Skeletal muscle tissue (tissue), 4 donors: ENCODE measurements around the gene TMCC3. TPM values are rescaled to one million over a fixed set of nuclear protein-coding genes. Genes with fewer than 3 reads are reported as not detected.

ENCODE experiments used
- H3K27ac ChIP-seq: one replicate; pipeline ENCODE4 v1.7.0; 2013; ENCODE audit warnings: mild to moderate bottlenecking, low read depth, low read length, inconsistent platforms
- H3K27me3 ChIP-seq, 3 donors: one replicate each; pipeline ENCODE4 v1.7.0; 2013; ENCODE audit warnings: low read length in 3 of 3; ENCODE audit not compliant: control insufficient read depth in 3 of 3, insufficient read depth in 3 of 3
- H3K36me3 ChIP-seq, 3 donors: one replicate each; pipeline ENCODE4 v1.7.0; 2013; ENCODE audit warnings: low read length in 3 of 3; ENCODE audit not compliant: control insufficient read depth in 3 of 3, insufficient read depth in 3 of 3
- H3K4me1 ChIP-seq, 3 donors: one replicate each; pipeline ENCODE4 v1.7.0; 2013; ENCODE audit warnings: low read length in 3 of 3, mild to moderate bottlenecking in 3 of 3; ENCODE audit not compliant: control insufficient read depth in 3 of 3, insufficient read depth in 3 of 3
- H3K4me3 ChIP-seq, 3 donors: one replicate each; pipeline ENCODE4 v1.7.0; 2013; ENCODE audit warnings: low read length in 3 of 3
- H3K9ac ChIP-seq, 3 donors: one replicate each; pipeline ENCODE4 v1.7.0; 2013; ENCODE audit warnings: low read length in 3 of 3, mild to moderate bottlenecking in 3 of 3, moderate library complexity in 2 of 3, low read depth in 1 of 3
- H3K9me3 ChIP-seq, 3 donors: one replicate each; pipeline ENCODE4 v1.7.0; 2013; ENCODE audit warnings: low read length in 3 of 3; ENCODE audit not compliant: control insufficient read depth in 3 of 3
- total RNA-seq: library from RNA; depleted of rRNA; stranded (reverse); fragments of >200 nt; gene quantifications from one replicate; pipeline ENCODE4 v1.2.3, GENCODE V29; 2014
- donor health status: Osteomylitis.

Gene TMCC3
- total RNA-seq, 1 donor from 2014 or later: 16.7 TPM

GRCh38 chr12:94674835-94675234 is 24.5 kb upstream of the TMCC3 start:
- H3K9me3 ChIP-seq: no peaks in the 10 kb centered on the region
- peaks cover 0 to 7% (median 3%) of the 10 kb centered on the region in 3 donors for H3K4me1 ChIP-seq
- H3K4me3 ChIP-seq: peak overlapping the region in 1 of 3 donors; percentile 4
- no peak overlapping the region for H3K27ac ChIP-seq
- no peaks in the 10 kb centered on the region for H3K36me3 ChIP-seq
- H3K27me3 ChIP-seq: no peaks in the 10 kb centered on the region
- no peak overlapping the region for H3K9ac ChIP-seq

- no peak overlapping the region for H3K4me3 ChIP-seq
- H3K27me3 ChIP-seq: no peaks in the 10 kb centered on the region
- H3K9me3 ChIP-seq: no peaks in the 10 kb centered on the region
- no peaks in the 10 kb centered on the region for H3K36me3 ChIP-seq
- no peak overlapping the region for H3K27ac ChIP-seq
- H3K4me1 ChIP-seq: peaks cover 0 to 7% (median 3%) of the 10 kb centered on the region in 3 donors
- no peak overlapping the region for H3K9ac ChIP-seq
Measured at GRCh38 chr12:94674051-94674451, 23.7 kb upstream of the TMCC3 start.

DNA sequence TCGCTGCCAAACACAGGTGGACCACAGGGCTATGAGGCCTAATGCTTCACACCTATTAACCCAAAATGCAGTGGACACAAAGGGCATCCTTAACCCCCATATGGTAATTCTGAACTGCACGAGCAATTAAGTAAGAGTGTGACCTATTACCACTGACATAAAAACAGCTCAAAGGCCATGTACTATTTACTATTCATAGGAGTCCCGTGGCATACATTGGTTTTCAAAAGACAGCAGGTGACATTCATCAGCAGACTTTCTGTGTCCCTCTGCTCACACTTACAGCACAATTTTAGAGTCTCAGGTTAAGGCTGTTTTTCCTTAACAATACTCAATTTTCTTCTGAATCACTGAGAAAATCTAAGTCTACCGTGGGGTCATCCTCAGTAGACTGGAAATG is 23.1 kb upstream of the TMCC3 start:
- Histone ChIP-seq H3K27ac (no peak overlapping the region), H3K4me1 (peaks cover 0 to 7% (median 3%) of the 10 kb centered on the region in 3 donors)

GRCh38 chr12:94671917-94672316 is 21.6 kb upstream of the TMCC3 start:
- no peak overlapping the region for H3K4me3 ChIP-seq
- H3K9ac ChIP-seq: no peak overlapping the region
- no peaks in the 10 kb centered on the region for H3K36me3 ChIP-seq
- no peaks in the 10 kb centered on the region for H3K9me3 ChIP-seq
- no peaks in the 10 kb centered on the region for H3K27me3 ChIP-seq
- peaks cover 0 to 7% (median 3%) of the 10 kb centered on the region in 3 donors for H3K4me1 ChIP-seq
- no peak overlapping the region for H3K27ac ChIP-seq

More for the DNA sequence above, 23.1 kb upstream of the TMCC3 start:
- H3K36me3 ChIP-seq: no peaks in the 10 kb centered on the region
- H3K9ac ChIP-seq: no peak overlapping the region
- no peaks in the 10 kb centered on the region for H3K27me3 ChIP-seq
- H3K4me3 ChIP-seq: no peak overlapping the region
- H3K9me3 ChIP-seq: no peaks in the 10 kb centered on the region

- peaks cover 0 to 7% (median 3%) of the 10 kb centered on the region in 3 donors for H3K4me1 ChIP-seq
- no peak overlapping the region for H3K4me3 ChIP-seq
- no peak overlapping the region for H3K27ac ChIP-seq
- H3K36me3 ChIP-seq: no peaks in the 10 kb centered on the region
- H3K9me3 ChIP-seq: no peaks in the 10 kb centered on the region
- H3K9ac ChIP-seq: no peak overlapping the region
- H3K27me3 ChIP-seq: no peaks in the 10 kb centered on the region
Measured at GRCh38 chr12:94670898-94671297, 20.5 kb upstream of the TMCC3 start.

GRCh38 chr12:94670075-94670474 is 19.7 kb upstream of the TMCC3 start:
- no peak overlapping the region for H3K4me3 ChIP-seq
- H3K9ac ChIP-seq: no peak overlapping the region

DNA sequence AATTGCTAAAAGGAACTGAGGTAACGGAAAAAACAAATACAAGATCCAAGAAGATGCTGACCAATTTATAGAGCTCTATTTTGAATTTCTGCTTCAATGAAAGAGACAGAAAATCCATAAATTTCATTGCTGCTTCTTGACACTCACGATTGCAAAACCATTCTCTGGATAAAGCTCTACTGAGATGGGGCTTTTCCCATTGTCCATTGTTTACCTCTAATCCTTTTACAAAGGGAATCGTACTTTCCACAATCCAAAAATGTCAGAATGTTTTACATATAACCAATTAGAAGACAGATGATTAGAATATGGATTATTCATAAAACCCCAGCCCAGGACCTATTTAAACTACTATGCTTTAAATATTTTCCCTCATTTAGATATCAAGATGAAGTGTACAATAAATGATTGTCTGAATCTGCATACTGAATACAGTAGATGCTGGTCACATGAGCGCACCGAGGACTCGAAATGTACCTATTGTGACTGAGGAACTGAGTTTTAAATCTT is 16.7 kb upstream of the TMCC3 start:
- Histone ChIP-seq H3K27ac (no peak overlapping the region), H3K9me3 (no peaks in the 10 kb centered on the region), H3K9ac (no peak overlapping the region), H3K4me3 (no peak overlapping the region), H3K4me1 (no peaks in the 10 kb centered on the region), H3K36me3 (no peaks in the 10 kb centered on the region), H3K27me3 (no peaks in the 10 kb centered on the region)

More at GRCh38 chr12:94670075-94670474, 19.7 kb upstream of the TMCC3 start:
- no peaks in the 10 kb centered on the region for H3K9me3 ChIP-seq
- H3K27me3 ChIP-seq: no peaks in the 10 kb centered on the region
- H3K27ac ChIP-seq: no peak overlapping the region
- H3K36me3 ChIP-seq: no peaks in the 10 kb centered on the region
- H3K4me1 ChIP-seq: peaks cover 0 to 7% (median 3%) of the 10 kb centered on the region in 3 donors

DNA sequence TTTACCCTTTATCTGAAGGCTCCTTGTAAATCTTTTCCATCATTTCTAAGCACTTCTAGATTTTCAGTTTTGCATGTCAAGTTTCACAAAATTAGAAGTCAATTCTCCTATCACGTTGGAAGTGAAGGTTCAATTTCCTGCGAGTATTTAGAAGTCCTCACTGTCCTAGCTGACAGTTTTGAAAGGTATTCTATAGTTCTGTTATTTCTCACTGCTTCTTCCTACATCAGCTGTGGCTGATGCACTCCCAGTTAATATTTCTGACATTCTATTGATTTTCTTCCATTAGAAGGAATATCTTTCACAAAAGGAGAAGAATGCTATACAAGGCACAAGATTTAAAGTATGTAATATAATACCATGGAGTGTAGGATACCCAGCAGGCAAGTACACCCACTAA is 15.8 kb upstream of the TMCC3 start:
- Histone ChIP-seq H3K9ac (no peak overlapping the region), H3K27ac (no peak overlapping the region), H3K9me3 (no peaks in the 10 kb centered on the region), H3K27me3 (no peaks in the 10 kb centered on the region), H3K4me1 (no peaks in the 10 kb centered on the region), H3K36me3 (no peaks in the 10 kb centered on the region), H3K4me3 (no peak overlapping the region)

- Histone ChIP-seq H3K4me1 (no peaks in the 10 kb centered on the region), H3K27ac (no peak overlapping the region), H3K9me3 (no peaks in the 10 kb centered on the region), H3K9ac (no peak overlapping the region), H3K4me3 (no peak overlapping the region), H3K36me3 (no peaks in the 10 kb centered on the region), H3K27me3 (no peaks in the 10 kb centered on the region)
Measured at GRCh38 chr12:94663702-94664101, 13.3 kb upstream of the TMCC3 start.

DNA sequence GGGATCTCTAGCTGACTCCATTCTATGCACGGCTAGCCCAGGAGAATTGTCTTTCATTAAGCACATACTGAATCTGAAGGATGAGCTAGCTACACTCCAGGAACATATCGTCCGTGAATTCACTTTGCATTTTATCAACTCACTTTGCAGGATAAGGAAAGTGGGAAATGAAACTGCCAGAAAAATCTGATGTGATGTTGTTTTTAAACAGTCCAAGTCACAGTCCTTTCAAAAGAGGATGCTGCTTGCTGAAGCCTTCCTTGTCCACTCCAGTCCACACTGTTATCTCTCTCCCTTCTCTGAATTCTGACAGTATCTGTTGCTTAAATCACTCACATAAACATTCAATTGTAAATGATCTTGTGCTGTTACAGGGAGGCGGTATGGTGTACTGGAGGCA is 12.7 kb upstream of the TMCC3 start:
- H3K9ac ChIP-seq: no peak overlapping the region
- H3K4me3 ChIP-seq: no peak overlapping the region
- H3K4me1 ChIP-seq: no peaks in the 10 kb centered on the region
- no peaks in the 10 kb centered on the region for H3K36me3 ChIP-seq
- H3K9me3 ChIP-seq: no peaks in the 10 kb centered on the region
- H3K27ac ChIP-seq: no peak overlapping the region
- H3K27me3 ChIP-seq: no peaks in the 10 kb centered on the region
